GM04504 (cell line): ENCODE measurements around the gene GOLGA8J.
"Not testable (repeated sequence)": the region's sequence is repeated elsewhere in the genome, so short reads cannot be mapped to it uniquely, and the experiment has no call there.

ENCODE experiments used
- DNase-seq: peaks from one replicate; pipeline ENCODE4 v3.0.0-alpha.2; 2012; ENCODE audit warnings: low read depth

Gene GOLGA8J

DNA sequence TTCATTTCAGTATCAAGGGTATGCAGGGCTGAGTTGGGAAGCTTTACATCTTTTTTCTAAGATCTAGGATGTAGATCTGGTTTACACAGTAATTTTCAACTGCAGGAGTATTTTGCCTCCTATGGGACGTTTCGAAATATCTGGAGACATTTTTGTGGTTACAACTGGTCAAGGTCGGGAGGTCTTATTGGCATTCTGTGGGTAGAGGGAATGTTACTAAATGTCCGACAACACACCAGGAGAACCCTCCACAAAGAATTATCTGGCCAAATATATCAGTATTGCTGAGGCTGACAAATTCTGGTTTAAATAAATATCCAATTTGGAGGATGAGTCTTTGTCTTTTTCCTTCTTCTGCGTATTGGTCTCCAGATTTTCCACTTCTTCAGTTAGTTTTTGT lies 1.9 kb upstream of the GOLGA8J start:
- not testable (repeated sequence) for DNase-seq

- not testable (repeated sequence) for DNase-seq
Measured at GRCh38 chr15:30097827-30098226, 15.1 kb downstream of the GOLGA8J start.

DNA sequence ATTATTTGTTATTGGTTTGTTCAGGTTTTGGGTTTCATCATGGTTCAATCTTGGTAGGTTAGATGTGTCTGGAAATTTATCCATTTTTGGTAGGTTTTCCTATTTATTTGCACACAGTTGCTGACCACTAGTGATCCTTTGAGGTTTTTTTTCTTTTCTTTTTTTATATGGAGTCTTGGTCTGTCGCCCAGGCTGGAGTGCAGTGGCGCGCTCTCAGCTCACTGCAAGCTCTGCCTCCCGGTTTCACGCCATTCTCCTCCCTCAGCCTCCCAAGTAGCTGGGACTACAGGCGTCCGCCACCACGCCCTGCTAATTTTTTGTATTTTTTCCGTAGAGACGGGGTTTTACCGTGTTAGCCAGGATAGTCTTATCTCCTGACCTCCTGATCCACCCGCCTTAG lies 20.1 kb downstream of the GOLGA8J start:
- not testable (repeated sequence) for DNase-seq

DNA sequence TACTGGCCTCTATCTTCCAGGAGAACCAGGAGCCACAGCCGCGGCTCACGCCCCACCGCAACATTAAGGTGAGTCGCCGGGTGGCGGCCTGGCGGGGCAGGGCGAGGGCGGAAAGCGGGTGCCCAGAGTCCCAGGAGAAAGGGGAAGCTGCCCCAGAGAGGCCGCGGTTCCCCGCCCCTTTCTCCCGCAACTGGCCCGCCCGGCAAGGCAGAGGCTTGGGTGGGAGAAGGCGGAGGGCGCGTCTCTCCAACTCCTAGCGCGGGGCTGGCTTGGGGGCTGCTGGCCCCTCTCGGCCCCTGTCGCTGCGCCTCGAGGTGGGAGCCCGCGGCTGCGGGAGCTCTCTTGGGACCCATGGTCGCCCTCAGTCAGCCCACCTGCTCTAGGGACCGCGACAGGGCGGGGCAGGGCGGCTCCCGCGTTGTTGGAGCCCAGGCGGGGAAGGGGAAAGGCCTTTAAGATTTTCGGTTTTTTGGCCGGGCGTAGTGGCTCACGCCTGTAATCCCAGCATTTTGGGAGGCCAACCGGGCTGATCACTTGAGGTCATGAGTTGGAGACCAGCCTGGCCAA lies 21.3 kb downstream of the GOLGA8J start:
- DNase-seq = not testable (repeated sequence)

GRCh38 chr15:30110591-30110990 lies 27.8 kb downstream of the GOLGA8J start:
- not testable (repeated sequence) for DNase-seq

DNA sequence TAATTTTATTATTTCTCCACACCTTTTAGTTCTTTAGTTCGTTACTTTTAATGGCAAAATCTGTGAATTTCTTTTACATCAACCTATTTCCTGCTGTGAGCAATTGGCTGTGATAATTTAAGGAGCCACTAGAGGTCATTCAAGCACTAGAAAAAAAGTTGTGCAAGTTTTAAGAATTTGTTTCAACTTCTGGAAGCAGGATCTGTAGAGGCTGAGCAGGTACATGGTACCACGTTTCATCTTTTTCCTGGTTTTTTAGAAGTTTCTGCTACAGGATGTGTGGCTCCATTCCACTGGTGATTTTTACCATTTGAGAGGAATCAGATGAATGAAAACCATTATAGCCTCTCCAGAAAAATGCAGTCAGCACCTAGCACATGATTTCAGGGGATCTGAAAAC lies 47.3 kb downstream of the GOLGA8J start:
- not testable (repeated sequence) for DNase-seq

DNA sequence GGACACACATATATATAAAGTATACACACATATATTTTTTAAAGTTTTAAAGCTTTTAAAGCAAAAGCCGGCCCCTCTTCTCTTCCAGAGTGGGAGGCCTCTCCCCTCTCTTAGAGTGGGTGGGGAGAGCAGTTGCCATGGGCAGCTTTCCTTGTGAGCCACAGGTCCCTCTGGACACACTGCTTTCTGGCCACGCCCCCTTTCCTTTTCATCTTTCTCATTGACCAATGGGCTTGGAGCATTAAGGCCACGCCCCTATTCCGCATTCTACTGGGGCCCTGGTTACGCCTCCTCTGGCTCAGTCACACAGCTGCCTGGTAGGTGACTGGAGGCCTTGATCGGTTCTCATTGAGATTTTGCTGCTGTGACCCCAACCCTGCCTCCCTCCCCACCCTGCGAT lies 52.0 kb downstream of the GOLGA8J start, which contains the start of gene GOLGA8T:
Gene GOLGA8T (plus strand): TSS at position 301 of the 400 bp plus-strand sequence. CDS start 98 bp downstream, at position 399.
- DNase-seq = not testable (repeated sequence)
